Chondrocyte (in vitro differentiated cells): ENCODE results near the gene ASTN1. TPM values are rescaled to one million over a fixed set of nuclear protein-coding genes. Genes with fewer than 3 reads are reported as not detected.

Source experiments
- DNase-seq: peaks from one replicate; pipeline ENCODE4 v3.0.0; 2021; ENCODE audit warnings: mixed read lengths, low spot score
- H3K27ac Mint-ChIP-seq: one replicate; pipeline ENCODE4 v1.8.0; 2021; ENCODE audit warnings: mild to moderate bottlenecking, moderate library complexity, mixed read lengths; ENCODE audit not compliant: unreplicated experiment
- H3K27me3 Mint-ChIP-seq: 2 replicates; pipeline ENCODE4 v1.8.0; 2021; ENCODE audit warnings: low read depth, mixed read lengths
- H3K36me3 Mint-ChIP-seq: 2 replicates; pipeline ENCODE4 v1.8.0; 2021; ENCODE audit warnings: low read depth, mixed read lengths
- H3K4me1 Mint-ChIP-seq: 2 replicates; pipeline ENCODE4 v1.8.0; 2021; ENCODE audit warnings: low read depth, mild to moderate bottlenecking, mixed read lengths
- H3K4me3 Mint-ChIP-seq: one replicate; pipeline ENCODE4 v1.8.0; 2021; ENCODE audit warnings: mild to moderate bottlenecking, moderate library complexity, mixed read lengths; ENCODE audit not compliant: unreplicated experiment
- H3K9me3 Mint-ChIP-seq: 2 replicates; pipeline ENCODE4 v1.8.0; 2021; ENCODE audit warnings: low read depth, mixed read lengths
- total RNA-seq: library from RNA; stranded (reverse); gene quantifications from 3 replicates; pipeline ENCODE4 v1.2.1, GENCODE V29; 2021
- TF ChIP-seq, protein P1 (sequence below): fragments of 200-600 bp; sonication (generic); IDR thresholded peaks from 2 replicates; pipeline ENCODE4 v1.5.0; 2021; ENCODE audit warnings: antibody characterized with exemption, mild to moderate bottlenecking, moderate library complexity

The ASTN1 gene
- total RNA-seq, 1 donor from 2014 or later = not detected

- no peaks in the 10 kb centered on the region for H3K4me1 Mint-ChIP-seq
- no peak for DNase-seq
- no peaks in the 10 kb centered on the region for H3K36me3 Mint-ChIP-seq
- no peak overlapping the region for H3K27ac Mint-ChIP-seq
- no peaks in the 10 kb centered on the region for H3K9me3 Mint-ChIP-seq
- TF ChIP-seq, protein P1, sequence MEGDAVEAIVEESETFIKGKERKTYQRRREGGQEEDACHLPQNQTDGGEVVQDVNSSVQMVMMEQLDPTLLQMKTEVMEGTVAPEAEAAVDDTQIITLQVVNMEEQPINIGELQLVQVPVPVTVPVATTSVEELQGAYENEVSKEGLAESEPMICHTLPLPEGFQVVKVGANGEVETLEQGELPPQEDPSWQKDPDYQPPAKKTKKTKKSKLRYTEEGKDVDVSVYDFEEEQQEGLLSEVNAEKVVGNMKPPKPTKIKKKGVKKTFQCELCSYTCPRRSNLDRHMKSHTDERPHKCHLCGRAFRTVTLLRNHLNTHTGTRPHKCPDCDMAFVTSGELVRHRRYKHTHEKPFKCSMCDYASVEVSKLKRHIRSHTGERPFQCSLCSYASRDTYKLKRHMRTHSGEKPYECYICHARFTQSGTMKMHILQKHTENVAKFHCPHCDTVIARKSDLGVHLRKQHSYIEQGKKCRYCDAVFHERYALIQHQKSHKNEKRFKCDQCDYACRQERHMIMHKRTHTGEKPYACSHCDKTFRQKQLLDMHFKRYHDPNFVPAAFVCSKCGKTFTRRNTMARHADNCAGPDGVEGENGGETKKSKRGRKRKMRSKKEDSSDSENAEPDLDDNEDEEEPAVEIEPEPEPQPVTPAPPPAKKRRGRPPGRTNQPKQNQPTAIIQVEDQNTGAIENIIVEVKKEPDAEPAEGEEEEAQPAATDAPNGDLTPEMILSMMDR = peak; percentile 63
- peaks cover 3% of the 10 kb centered on the region for H3K27me3 Mint-ChIP-seq
- no peak overlapping the region for H3K4me3 Mint-ChIP-seq
These were observed 215.4 kb downstream of the ASTN1 start for GRCh38 chr1:176949033-176949662.

- Mint-ChIP-seq H3K36me3 (no peaks in the 10 kb centered on the region), H3K4me3 (no peak overlapping the region), H3K4me1 (no peaks in the 10 kb centered on the region), H3K27ac (no peak overlapping the region), H3K9me3 (peaks cover 6% of the 10 kb centered on the region), H3K27me3 (peaks cover 6% of the 10 kb centered on the region)
- TF ChIP-seq, protein P1 = no peak
- no peak for DNase-seq
These were observed 219.9 kb downstream of the ASTN1 start for GRCh38 chr1:176944606-176945005.

DNA sequence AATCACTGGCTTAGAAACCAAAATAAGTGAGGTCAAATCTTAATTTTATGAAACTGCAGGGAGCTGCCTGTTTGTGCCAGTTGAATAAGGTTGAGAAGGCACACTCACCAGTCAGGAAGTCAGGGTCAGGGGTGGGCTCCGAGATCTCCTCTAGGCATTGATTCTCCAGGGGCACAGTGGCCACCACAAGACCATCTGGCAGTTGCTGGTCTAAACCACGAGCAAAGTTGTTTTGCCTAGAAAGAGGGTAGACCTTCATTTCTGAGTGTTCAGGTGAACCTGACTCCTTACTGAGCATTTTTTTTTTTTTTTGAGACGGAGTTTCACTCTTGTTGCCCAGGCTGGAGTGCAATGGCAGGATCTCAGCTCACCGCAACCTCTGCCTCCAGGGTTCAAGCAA is 220.7 kb downstream of the ASTN1 start:
- H3K4me3 Mint-ChIP-seq = no peak overlapping the region
- H3K4me1 Mint-ChIP-seq = no peaks in the 10 kb centered on the region
- TF ChIP-seq, protein P1 = no peak
- no peaks in the 10 kb centered on the region for H3K36me3 Mint-ChIP-seq
- H3K9me3 Mint-ChIP-seq = peaks cover 6% of the 10 kb centered on the region
- H3K27me3 Mint-ChIP-seq = peaks cover 6% of the 10 kb centered on the region
- no peak overlapping the region for H3K27ac Mint-ChIP-seq
- DNase-seq = no peak

- H3K4me1 Mint-ChIP-seq = no peaks in the 10 kb centered on the region
- H3K27ac Mint-ChIP-seq = no peak overlapping the region
- TF ChIP-seq, protein P1 = no peak
- H3K4me3 Mint-ChIP-seq = no peak overlapping the region
- peaks cover 6% of the 10 kb centered on the region for H3K9me3 Mint-ChIP-seq
- peaks cover 8% of the 10 kb centered on the region for H3K27me3 Mint-ChIP-seq
- no peak for DNase-seq
- no peaks in the 10 kb centered on the region for H3K36me3 Mint-ChIP-seq
These were observed 222.2 kb downstream of the ASTN1 start for GRCh38 chr1:176942346-176942745.

DNA sequence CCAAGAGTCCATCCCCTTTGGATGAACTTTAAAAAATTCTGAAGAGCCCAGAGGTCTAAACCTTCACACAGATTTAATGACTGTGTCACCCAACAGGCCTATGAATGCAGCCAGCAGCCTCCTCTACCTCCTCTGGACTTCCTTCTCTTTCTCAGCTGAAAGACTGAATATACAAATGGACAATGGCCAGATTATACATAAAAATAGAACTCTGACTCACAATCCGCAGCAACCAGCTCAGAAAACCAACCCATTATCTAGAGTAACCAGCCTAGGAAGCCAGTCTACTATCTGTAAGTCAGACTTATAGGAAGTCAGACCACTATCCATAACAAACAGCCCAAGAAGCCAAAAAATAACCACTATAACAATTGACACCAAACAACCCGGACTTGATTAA is 224.5 kb downstream of the ASTN1 start:
- TF ChIP-seq, protein P1 = no peak
- peaks cover 6% of the 10 kb centered on the region for H3K9me3 Mint-ChIP-seq
- no peak overlapping the region for H3K27ac Mint-ChIP-seq
- H3K36me3 Mint-ChIP-seq = no peaks in the 10 kb centered on the region
- H3K4me1 Mint-ChIP-seq = no peaks in the 10 kb centered on the region
- H3K4me3 Mint-ChIP-seq = no peak overlapping the region
- no peak for DNase-seq
- peaks cover 9% of the 10 kb centered on the region for H3K27me3 Mint-ChIP-seq
